Measurements from ENCODE around the gene MYMK.

- TF ChIP-seq POLR2AphosphoS5 (IDR thresholded peaks at IDR 0.05), result no peak
- TF ChIP-seq CTCF (IDR thresholded peaks at IDR 0.05), result no peak
- no peak for TF ChIP-seq POLR2A (IDR thresholded peaks at IDR 0.05)
- no peak for TF ChIP-seq EP300 (IDR thresholded peaks at IDR 0.05)
Measured at GRCh38 chr9:133493428-133493827, 31.3 kb downstream of the MYMK start.
